ENCODE results near the gene FMN2.

- no peak for TF ChIP-seq REST (IDR thresholded peaks at IDR 0.05; ENCODE audit: insufficient read depth in 1 of 2, low read depth in 2 of 2, low read length in 2 of 2)
- TF ChIP-seq POLR2AphosphoS5 (IDR thresholded peaks at IDR 0.05; ENCODE audit: low read depth, low read length) = no peak
Observed at GRCh38 chr1:240068961-240069360, 22.7 kb upstream of the FMN2 start.

All from PFSK-1 (cell line).